Renal cortex interstitium (tissue), 11 donors: Measurements from ENCODE around the gene STMN3. TPM values are rescaled to one million over a fixed set of nuclear protein-coding genes. Genes with fewer than 3 reads are reported as not detected.

Experiments used
- DNase-seq, 11 donors: peaks; one replicate each; pipeline ENCODE4 v3.0.0-alpha.2; 2013; ENCODE audit warnings: low read depth in 9 of 11, low spot score in 4 of 11; ENCODE audit errors: extremely low read depth in 1 of 11
- polyA plus RNA-seq, 3 donors: library from polyadenylated mRNA; unstranded; fragments of 120-200 nt; gene quantifications; one replicate each; pipeline ENCODE4 v1.2.1, GENCODE V29; 2013; ENCODE audit not compliant: insufficient read length in 3 of 3

STMN3 gene
- polyA plus RNA-seq, 3 donors: 20.7 to 36.7 (median 32.5) TPM

DNA sequence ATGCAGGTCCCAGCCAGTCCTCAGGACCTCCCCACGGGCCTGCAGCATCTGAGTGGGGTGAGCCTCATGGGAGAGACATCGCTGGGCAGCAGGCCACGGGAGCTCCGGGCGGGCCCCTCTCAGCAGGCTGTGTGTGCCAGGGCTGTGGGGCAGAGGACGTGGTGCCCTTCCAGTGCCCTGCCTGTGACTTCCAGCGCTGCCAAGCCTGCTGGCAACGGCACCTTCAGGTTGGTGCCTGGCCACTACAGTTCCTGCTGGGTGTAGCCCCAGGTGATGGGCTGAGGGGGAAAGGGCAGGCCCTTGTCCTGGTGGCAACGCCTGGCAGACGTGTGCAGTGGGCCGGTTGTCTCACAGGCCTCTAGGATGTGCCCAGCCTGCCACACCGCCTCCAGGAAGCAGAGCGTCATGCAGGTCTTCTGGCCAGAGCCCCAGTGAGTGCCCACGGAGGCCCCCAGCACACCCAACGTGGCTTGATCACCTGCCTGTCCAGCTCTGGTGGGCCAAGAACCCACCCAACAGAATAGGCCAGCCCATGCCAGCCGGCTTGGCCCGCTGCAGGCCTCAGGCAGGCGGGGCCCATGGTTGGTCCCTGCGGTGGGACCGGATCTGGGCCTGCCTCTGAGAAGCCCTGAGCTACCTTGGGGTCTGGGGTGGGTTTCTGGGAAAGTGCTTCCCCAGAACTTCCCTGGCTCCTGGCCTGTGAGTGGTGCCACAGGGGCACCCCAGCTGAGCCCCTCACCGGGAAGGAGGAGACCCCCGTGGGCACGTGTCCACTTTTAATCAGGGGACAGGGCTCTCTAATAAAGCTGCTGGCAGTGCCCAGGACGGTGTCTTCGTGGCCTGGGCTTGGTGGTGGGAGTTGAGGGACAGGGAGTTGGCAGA, 42.4 kb upstream of the STMN3 start:
- no peak for DNase-seq

- DNase-seq: no peak
Observed at GRCh38 chr20:63694584-63695423, 41.6 kb upstream of the STMN3 start.

- DNase-seq: no peak
Observed at GRCh38 chr20:63693733-63694583, 40.7 kb upstream of the STMN3 start.

GRCh38 chr20:63693083-63693732, 40.0 kb upstream of the STMN3 start:
- DNase-seq: no peak

DNA sequence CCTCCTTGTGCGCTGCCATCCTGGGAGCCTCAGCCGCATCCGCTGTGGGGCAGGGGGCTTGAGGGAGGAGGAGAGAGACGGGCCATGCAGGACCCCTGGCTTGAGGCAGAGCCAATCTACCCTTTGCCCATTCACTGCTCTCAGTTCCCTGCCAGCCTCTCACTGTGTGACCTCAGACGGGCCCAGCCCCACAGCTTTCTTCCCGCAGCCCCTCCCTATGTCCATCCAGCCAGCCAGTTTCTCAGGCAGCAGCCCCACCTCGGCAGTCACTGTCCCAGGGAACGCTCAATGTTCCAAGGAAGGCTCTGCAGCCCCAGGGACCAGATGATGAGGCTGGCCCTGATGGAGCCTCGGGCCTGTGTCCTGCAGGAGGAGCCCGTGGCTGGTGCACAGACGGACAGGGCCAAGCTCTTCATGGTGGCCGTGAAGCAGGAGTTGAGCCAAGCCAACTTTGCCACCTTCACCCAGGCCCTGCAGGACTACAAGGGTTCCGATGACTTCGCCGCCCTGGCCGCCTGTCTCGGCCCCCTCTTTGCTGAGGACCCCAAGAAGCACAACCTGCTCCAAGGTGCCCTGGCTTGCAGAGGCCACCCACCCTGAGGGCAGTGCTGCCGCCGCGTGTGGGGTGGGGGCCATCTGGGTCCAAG, 39.3 kb upstream of the STMN3 start:
- no peak for DNase-seq

DNA sequence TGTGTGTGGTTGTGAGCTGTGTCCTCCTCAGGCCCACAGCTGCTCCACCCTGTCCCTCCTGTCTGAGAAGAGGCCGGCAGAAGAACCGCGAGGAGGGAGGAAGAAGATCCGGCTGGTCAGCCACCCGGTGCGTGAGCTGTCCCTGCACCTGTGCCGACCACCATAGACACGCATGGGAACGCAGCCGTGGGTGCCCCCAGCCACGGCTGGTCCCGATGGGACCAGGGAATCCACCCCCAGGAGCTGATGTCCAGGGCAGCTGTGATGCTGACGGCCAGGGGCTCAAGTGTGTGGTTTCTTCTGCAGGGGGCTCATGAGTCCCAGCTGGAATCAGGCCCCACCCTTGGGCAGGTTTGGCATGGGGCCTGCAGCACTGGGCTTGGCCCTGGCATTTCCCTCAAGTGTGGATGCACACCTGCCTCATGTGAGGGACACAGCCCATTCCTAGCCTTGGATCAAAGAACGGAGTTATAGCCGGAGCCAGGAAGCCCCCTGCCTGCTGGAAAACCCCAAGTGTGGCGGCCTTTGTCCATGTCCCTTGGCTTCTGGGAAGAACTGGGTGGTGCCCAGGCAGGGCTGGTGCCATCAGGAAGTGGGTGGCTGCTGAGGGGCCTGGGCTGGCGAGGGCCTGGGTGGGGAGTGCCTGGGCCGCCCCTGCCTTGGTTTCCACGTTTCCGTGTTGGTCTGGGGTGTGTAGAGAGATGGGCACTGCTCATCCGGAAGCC, 38.6 kb upstream of the STMN3 start:
- DNase-seq: no peak

GRCh38 chr20:63690898-63691710, 37.9 kb upstream of the STMN3 start:
- DNase-seq: no peak

GRCh38 chr20:63690003-63690897, 37.0 kb upstream of the STMN3 start:
- no peak for DNase-seq

- DNase-seq: no peak
Observed at GRCh38 chr20:63689046-63690002, 36.1 kb upstream of the STMN3 start.

DNA sequence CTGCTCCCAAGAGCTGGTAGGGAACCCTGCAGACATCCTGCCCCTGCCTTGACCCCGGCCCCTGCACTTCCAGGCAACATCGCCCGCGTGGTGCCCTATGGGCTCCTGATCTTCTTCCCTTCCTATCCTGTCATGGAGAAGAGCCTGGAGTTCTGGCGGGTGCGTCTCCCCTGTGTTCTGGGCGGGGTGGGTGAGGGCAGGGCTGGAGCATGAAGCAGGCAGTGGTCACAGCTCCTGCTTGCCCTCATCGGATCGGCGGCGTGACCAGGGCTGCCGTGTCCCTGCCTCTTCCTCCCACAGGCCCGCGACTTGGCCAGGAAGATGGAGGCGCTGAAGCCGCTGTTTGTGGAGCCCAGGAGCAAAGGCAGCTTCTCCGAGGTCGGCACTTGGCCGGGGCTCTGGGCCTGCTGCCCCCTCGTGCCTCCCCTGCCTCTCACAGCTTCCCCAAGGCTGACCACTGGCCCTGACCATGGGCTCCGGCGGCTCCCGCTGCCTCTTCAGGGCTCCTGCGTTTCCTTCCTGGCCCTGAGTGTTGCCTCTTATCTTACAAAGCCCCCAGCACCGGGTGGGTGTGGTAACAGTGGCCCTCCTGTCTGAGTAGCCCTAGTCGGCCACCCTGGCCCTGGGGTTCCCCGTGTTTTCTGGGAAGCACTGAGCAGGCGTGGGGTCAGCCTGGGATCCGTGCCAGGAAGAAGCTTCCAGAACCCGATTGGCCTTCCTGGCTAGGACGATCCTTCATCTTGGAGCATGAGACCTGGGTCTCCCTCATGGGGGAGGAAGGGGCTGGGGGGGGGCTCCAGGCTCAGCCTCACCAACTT, 35.2 kb upstream of the STMN3 start:
- no peak for DNase-seq

DNA sequence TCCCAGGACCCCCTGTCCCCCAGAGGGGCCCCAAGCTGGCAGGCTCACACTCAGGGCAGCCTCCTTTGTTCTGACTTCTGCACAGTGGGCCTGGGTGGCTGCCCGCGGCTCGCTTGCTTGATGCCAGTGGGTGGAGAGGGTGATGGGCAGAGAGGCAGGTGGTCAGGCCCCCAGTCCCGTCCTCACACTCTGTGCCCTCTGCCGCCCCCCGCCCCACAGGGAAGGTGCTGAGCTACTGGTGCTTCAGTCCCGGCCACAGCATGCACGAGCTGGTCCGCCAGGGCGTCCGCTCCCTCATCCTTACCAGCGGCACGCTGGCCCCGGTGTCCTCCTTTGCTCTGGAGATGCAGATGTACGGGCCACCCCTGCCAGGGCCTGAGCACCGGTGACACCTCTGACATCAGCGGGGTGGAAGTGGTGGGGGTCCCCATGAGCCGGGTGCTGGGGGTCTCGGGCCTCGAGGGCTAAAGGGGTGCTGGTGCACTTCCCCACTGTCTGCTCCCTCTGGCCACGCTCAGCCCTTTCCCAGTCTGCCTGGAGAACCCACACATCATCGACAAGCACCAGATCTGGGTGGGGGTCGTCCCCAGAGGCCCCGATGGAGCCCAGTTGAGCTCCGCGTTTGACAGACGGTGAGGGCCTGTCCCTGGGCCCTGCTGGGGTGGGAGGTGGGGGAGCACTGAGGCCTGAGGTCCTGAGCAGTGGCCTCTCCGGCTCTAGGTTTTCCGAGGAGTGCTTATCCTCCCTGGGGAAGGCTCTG, 34.4 kb upstream of the STMN3 start:
- DNase-seq: no peak

GRCh38 chr20:63686492-63687321, 33.5 kb upstream of the STMN3 start:
- peak in 3 of 11 donors; percentile 23 to 62 (median 37) for DNase-seq
